GM08714 (cell line): ENCODE measurements around the gene SLC1A2.

Experiments
- H3K4me3 ChIP-seq: fragments of 200-500 bp; sonication (Bioruptor generic); 2 replicates; pipeline ENCODE4 v1.5.1; 2014; ENCODE audit warnings: mild to moderate bottlenecking, low read length, inconsistent platforms
- ZNF274 ChIP-seq: IDR thresholded peaks from 2 replicates; pipeline ENCODE4 v1.6.1; 2012; ENCODE audit warnings: mild to moderate bottlenecking, low read depth, low read length

Gene SLC1A2

GRCh38 chr11:35343033-35343598, 76.2 kb downstream of the SLC1A2 start:
- TF ChIP-seq ZNF274 = no peak
- H3K4me3 ChIP-seq = no peak overlapping the region

- no peak overlapping the region for H3K4me3 ChIP-seq
- no peak for TF ChIP-seq ZNF274
These were observed 78.6 kb downstream of the SLC1A2 start for GRCh38 chr11:35340715-35341114.

GRCh38 chr11:35340071-35340470, 79.3 kb downstream of the SLC1A2 start:
- TF ChIP-seq ZNF274 = no peak

GRCh38 chr11:35338921-35339320, 80.4 kb downstream of the SLC1A2 start:
- no peak overlapping the region for H3K4me3 ChIP-seq
- TF ChIP-seq ZNF274 = no peak

More at GRCh38 chr11:35340071-35340470, 79.3 kb downstream of the SLC1A2 start:
- H3K4me3 ChIP-seq = no peak overlapping the region

DNA sequence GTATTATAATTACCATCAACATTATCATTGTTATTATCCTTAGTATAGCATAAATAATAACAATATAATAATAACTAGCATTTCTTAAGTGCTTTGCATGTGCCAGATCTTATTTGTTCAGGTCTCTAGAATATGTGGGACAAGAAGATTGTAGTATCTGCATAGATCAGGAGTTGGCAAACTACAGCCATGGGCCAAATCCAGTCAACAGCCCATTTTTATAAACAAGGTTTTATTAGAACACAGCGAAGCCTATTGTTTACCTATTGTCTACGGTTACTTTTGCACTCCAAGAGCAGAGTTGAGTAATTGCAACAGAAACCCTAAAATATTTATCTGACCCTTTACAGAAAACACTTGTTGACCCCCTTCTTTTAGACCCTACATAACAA, 81.4 kb downstream of the SLC1A2 start:
- no peak overlapping the region for H3K4me3 ChIP-seq
- no peak for TF ChIP-seq ZNF274

- H3K4me3 ChIP-seq = no peak overlapping the region
- TF ChIP-seq ZNF274 = no peak
These were observed 82.0 kb downstream of the SLC1A2 start for GRCh38 chr11:35337136-35337913.

- H3K4me3 ChIP-seq = no peak overlapping the region
- no peak for TF ChIP-seq ZNF274
These were observed 82.6 kb downstream of the SLC1A2 start for GRCh38 chr11:35336726-35337125.

DNA sequence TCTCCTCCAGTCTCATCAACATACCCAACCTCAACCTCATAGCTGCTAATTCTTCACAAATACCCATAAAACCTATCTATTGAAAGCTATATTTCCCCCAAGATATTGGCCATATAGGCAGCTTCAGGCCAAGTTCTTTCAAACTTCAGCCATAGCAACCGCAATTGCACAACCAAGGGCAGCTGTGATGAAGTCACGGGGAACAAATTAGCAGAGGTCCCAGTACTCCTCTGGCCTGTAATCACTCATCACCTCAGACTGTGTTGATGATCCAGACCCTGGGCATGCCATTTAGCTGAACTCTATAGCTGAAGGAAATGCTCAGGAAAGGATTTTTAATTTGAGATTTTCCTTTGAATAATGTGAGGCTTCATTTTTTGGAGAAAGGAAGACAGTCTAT, 84.1 kb downstream of the SLC1A2 start:
- no peak for TF ChIP-seq ZNF274
- H3K4me3 ChIP-seq = no peak overlapping the region

DNA sequence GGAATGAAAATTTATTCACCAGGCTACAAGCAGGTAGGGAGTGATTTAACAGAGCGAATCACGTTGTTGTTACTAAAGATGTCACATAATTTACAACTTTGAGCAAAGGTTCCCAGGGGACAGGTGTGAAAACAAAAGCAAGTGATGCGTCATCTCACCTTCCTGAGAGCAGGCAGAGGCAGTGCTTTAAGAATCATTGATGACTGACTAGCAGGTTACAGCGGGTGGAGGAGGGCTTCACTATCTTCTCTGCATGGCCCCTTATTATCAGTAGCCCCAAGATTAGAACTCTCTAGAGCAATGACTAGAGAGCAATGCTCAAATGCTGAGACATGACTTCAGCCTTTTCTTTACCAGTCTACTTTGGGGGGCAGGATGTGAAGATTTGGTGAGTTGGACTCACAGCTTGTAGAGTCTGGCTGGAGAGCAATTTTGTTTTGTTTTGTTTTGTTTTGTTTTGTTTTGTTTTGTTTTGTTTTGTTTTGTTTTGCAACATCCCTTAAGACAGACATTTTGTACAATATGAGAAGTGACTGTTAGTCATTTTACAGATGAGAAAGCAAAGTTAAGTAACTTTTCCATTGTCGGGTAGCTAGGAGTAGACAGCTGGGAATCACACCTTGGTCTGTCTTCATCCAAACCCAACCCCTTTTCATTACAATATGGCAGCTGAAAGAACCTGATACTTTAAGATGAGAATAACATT, 84.8 kb downstream of the SLC1A2 start:
- H3K4me3 ChIP-seq = no peak overlapping the region
- TF ChIP-seq ZNF274 = no peak

DNA sequence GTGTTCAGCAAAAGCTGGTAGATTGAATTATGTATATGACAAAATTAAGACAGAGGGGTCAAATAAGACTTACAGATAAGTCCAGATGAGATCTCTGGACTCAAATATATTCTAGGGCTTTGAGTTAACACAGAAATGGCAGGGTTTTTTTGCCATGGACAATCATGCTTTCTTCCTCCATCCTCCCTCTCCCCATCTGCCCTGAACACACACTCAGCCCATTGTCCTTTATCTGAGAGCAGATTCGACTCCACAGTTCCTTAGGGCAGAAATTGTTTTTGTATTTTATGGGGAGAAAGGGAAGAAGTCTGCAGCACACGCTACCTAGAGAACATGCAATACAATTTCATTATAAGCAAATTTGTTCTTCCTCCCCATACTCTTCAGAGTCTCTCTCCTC, 86.8 kb downstream of the SLC1A2 start:
- TF ChIP-seq ZNF274 = no peak
- no peak overlapping the region for H3K4me3 ChIP-seq

DNA sequence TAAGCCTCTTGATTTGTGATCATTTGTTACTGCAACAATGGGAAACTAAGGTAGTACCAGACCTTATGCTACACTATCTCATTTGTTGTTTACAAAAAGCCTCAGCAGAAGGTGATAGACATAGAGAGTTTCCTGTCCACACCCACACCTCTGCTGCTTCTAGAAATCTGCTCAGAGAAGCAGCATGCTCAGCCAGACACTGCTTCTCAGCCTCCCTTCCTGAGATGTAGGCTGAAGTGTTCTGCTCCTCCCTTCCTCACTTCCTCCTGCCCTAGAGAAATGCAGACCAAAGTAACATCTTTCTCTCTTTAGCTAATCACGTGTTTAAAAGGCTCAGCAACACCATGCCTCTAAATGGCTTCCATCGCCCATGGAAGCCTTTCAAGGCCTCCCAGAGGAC, 88.4 kb downstream of the SLC1A2 start:
- TF ChIP-seq ZNF274 = no peak

GRCh38 chr11:35330156-35330889, 89.0 kb downstream of the SLC1A2 start:
- H3K4me3 ChIP-seq = no peak overlapping the region
- no peak for TF ChIP-seq ZNF274

More for the DNA sequence above, 88.4 kb downstream of the SLC1A2 start:
- H3K4me3 ChIP-seq = no peak overlapping the region

DNA sequence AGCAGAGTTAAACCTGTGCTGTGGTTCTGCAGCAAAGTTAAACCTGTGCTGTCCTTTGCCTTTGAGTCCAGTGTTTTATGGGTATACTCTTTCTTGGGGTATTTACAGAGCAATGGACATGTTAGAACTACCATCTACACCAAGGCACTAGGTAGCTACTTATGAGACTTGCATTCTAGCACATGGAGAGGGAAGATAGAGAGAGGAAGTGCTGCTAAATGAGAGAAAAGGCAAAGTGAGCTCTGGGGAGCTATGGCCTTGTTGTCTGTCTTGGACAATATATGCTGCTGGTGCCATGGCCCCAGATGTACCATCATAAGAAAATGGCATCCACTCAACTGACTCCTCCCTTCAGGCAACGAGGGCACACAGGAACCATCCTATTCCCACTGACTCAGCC, 91.5 kb downstream of the SLC1A2 start:
- no peak for TF ChIP-seq ZNF274

DNA sequence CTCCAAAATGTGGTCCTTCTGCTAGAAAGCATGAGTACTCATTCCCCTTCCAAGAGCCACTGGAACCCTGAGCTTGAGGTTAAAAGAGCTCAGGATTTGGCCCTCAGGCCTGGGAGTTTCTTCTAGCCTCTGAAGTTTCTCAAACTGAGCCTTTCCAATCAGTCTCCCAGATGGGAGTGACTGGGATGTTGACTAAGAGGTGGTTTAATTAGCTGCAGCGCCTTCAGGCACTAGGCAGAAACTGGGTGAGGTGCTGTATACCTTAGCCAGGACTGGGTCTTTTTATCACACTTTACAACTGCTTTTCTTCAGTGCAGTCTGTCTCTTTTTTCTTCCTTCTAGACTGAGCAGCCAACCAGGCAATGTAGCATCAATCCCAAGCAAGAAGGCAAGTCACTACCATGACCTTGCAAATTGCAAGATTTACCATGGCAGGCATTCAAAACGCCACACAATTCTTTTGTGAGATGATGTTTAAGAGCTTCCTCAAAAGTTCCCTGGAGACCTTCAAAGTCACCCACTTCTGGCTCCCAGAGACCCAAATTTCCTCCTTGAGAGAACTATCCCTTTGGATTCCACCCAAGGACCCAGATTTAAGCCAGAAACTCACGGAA, 93.0 kb downstream of the SLC1A2 start:
- TF ChIP-seq ZNF274 = no peak
- H3K4me3 ChIP-seq = no peak overlapping the region

More for the DNA sequence above, 91.5 kb downstream of the SLC1A2 start:
- no peak overlapping the region for H3K4me3 ChIP-seq

GRCh38 chr11:35324981-35325380, 94.4 kb downstream of the SLC1A2 start:
- TF ChIP-seq ZNF274 = no peak
- H3K4me3 ChIP-seq = no peak overlapping the region
